HL-60/S4 treated with phorbol 12-myristate 13-acetate at 8.2 ng/mL for 4 days and 3 days (cell line): ENCODE data around the gene SORD.

Experiments used
- in situ Hi-C: fragments of 300-500 bp; cut with MboI; formaldehyde crosslinking; loops from 2 replicates; pipeline ENCODE4 v1.15.0; 2022; ENCODE audit warnings: low sequenced_read_pairs

Gene SORD

GRCh38 chr15:45114751-45115085, 91.7 kb downstream of the SORD start:
- in situ Hi-C loops, result no loop called here

- in situ Hi-C loops, result no loop called here
Measured at GRCh38 chr15:45115312-45115820, 92.4 kb downstream of the SORD start.

GRCh38 chr15:45116006-45116481, 93.0 kb downstream of the SORD start:
- in situ Hi-C loops, result no loop called here

- in situ Hi-C loops, result no loop called here
Measured at GRCh38 chr15:45116482-45117307, 93.7 kb downstream of the SORD start.

- in situ Hi-C loops, result no loop called here
Measured at GRCh38 chr15:45117308-45118130, 94.5 kb downstream of the SORD start.

- in situ Hi-C loops, result no loop called here
Measured at GRCh38 chr15:45118131-45118588, 95.2 kb downstream of the SORD start.

GRCh38 chr15:45118996-45119395, 96.0 kb downstream of the SORD start:
- in situ Hi-C loops, result no loop called here

- in situ Hi-C loops, result no loop called here
Measured at GRCh38 chr15:45120081-45120972, 97.3 kb downstream of the SORD start.

GRCh38 chr15:45121020-45121419, 98.0 kb downstream of the SORD start:
- in situ Hi-C loops, result no loop called here

GRCh38 chr15:45121706-45122417, 98.9 kb downstream of the SORD start:
- in situ Hi-C loops, result no loop called here

- in situ Hi-C loops, result no loop called here
Measured at GRCh38 chr15:45122719-45123118, 99.7 kb downstream of the SORD start.

- in situ Hi-C loops, result no loop called here
Measured at GRCh38 chr15:45123397-45123796, 100.4 kb downstream of the SORD start.

GRCh38 chr15:45126535-45127158, 103.7 kb downstream of the SORD start:
- in situ Hi-C loops, result no loop called here
